ENCODE results near the gene LEP.

Gene LEP

GRCh38 chr7:128247108-128247507 is 6.0 kb downstream of the LEP start:
- no peak for DNase-seq (ENCODE audit: low spot score)

GRCh38 chr7:128247640-128248194 is 6.6 kb downstream of the LEP start:
- DNase-seq (ENCODE audit: low spot score) = no peak

GRCh38 chr7:128251337-128251736 is 10.3 kb downstream of the LEP start:
- no peak for DNase-seq (ENCODE audit: low spot score)

GRCh38 chr7:128253701-128254100 is 12.6 kb downstream of the LEP start:
- no peak for DNase-seq (ENCODE audit: low spot score)

- DNase-seq (ENCODE audit: low spot score) = no peak
Observed at GRCh38 chr7:128254470-128254869, 13.4 kb downstream of the LEP start.

GRCh38 chr7:128255271-128255670 is 14.2 kb downstream of the LEP start:
- DNase-seq (ENCODE audit: low spot score) = no peak

- no peak for DNase-seq (ENCODE audit: low spot score)
Observed at GRCh38 chr7:128257458-128257857, 16.4 kb downstream of the LEP start.

- peak; percentile 63 for DNase-seq (ENCODE audit: low spot score)
Observed at GRCh38 chr7:128259131-128260061, 18.3 kb downstream of the LEP start.

GRCh38 chr7:128260069-128260795 is 19.2 kb downstream of the LEP start:
- no peak for DNase-seq (ENCODE audit: low spot score)

- DNase-seq (ENCODE audit: low spot score) = no peak
Observed at GRCh38 chr7:128262273-128263028, 21.4 kb downstream of the LEP start.

- no peak for DNase-seq (ENCODE audit: low spot score)
Observed at GRCh38 chr7:128263420-128263819, 22.3 kb downstream of the LEP start.

- DNase-seq (ENCODE audit: low spot score) = no peak
Observed at GRCh38 chr7:128264477-128264876, 23.4 kb downstream of the LEP start.

- no peak for DNase-seq (ENCODE audit: low spot score)
Observed at GRCh38 chr7:128265156-128265905, 24.3 kb downstream of the LEP start.

- DNase-seq (ENCODE audit: low spot score) = no peak
Observed at GRCh38 chr7:128265906-128266300, 24.8 kb downstream of the LEP start.

GRCh38 chr7:128266529-128266882 is 25.4 kb downstream of the LEP start:
- no peak for DNase-seq (ENCODE audit: low spot score)

GRCh38 chr7:128266883-128267594 is 26.0 kb downstream of the LEP start:
- DNase-seq (ENCODE audit: low spot score) = peak; percentile 92

GRCh38 chr7:128267595-128267924 is 26.5 kb downstream of the LEP start:
- no peak for DNase-seq (ENCODE audit: low spot score)

GRCh38 chr7:128268233-128268632 is 27.2 kb downstream of the LEP start:
- no peak for DNase-seq (ENCODE audit: low spot score)

GRCh38 chr7:128270826-128271272 is 29.8 kb downstream of the LEP start:
- no peak for DNase-seq (ENCODE audit: low spot score)

GRCh38 chr7:128271471-128271941 is 30.4 kb downstream of the LEP start:
- no peak for DNase-seq (ENCODE audit: low spot score)

All from D341Med (cell line).